Measurements from ENCODE around the gene HYPK.

Gene HYPK

GRCh38 chr15:43777267-43777914, 23.0 kb upstream of the HYPK start:
- H3K4me1 ChIP-seq (ENCODE audit: control insufficient read depth, insufficient read depth, low read length): peaks cover 10% of the 10 kb centered on the region
- H3K4me3 ChIP-seq (ENCODE audit: low read length): peak overlapping the region; percentile 91
- no peaks in the 10 kb centered on the region for H3K9me3 ChIP-seq (ENCODE audit: control insufficient read depth, low read length)
- no peaks in the 10 kb centered on the region for H3K27me3 ChIP-seq (ENCODE audit: control insufficient read depth, insufficient read depth, low read length)
- H3K9ac ChIP-seq (ENCODE audit: low read length): peak overlapping the region; percentile 84
- H3K36me3 ChIP-seq (ENCODE audit: control insufficient read depth, insufficient read depth, low read length): peaks cover under 1% of the 10 kb centered on the region

- Histone ChIP-seq H3K4me1 (ENCODE audit: control insufficient read depth, insufficient read depth, low read length) (peaks cover 10% of the 10 kb centered on the region), H3K9ac (ENCODE audit: low read length) (no peak overlapping the region), H3K9me3 (ENCODE audit: control insufficient read depth, low read length) (no peaks in the 10 kb centered on the region), H3K27me3 (ENCODE audit: control insufficient read depth, insufficient read depth, low read length) (no peaks in the 10 kb centered on the region), H3K4me3 (ENCODE audit: low read length) (no peak overlapping the region), H3K36me3 (ENCODE audit: control insufficient read depth, insufficient read depth, low read length) (no peaks in the 10 kb centered on the region)
Measured at GRCh38 chr15:43779016-43779415, 21.4 kb upstream of the HYPK start.

- Histone ChIP-seq H3K4me1 (ENCODE audit: control insufficient read depth, insufficient read depth, low read length) (peaks cover 18% of the 10 kb centered on the region), H3K9ac (ENCODE audit: low read length) (no peak overlapping the region), H3K4me3 (ENCODE audit: low read length) (no peak overlapping the region), H3K36me3 (ENCODE audit: control insufficient read depth, insufficient read depth, low read length) (peaks cover under 1% of the 10 kb centered on the region), H3K27me3 (ENCODE audit: control insufficient read depth, insufficient read depth, low read length) (no peaks in the 10 kb centered on the region), H3K9me3 (ENCODE audit: control insufficient read depth, low read length) (no peaks in the 10 kb centered on the region)
Measured at GRCh38 chr15:43789409-43789808, 11.0 kb upstream of the HYPK start.

- peaks cover 31% of the 10 kb centered on the region for H3K4me1 ChIP-seq (ENCODE audit: control insufficient read depth, insufficient read depth, low read length)
- peak within 1 kb of the TSS; percentile 100 for H3K9ac ChIP-seq (ENCODE audit: low read length)
- peak within 1 kb of the TSS; percentile 100 for H3K4me3 ChIP-seq (ENCODE audit: low read length)
- peaks cover 16% of the 10 kb centered on the region for H3K36me3 ChIP-seq (ENCODE audit: control insufficient read depth, insufficient read depth, low read length)
- no peaks in the 10 kb centered on the region for H3K27me3 ChIP-seq (ENCODE audit: control insufficient read depth, insufficient read depth, low read length)
- no peaks in the 10 kb centered on the region for H3K9me3 ChIP-seq (ENCODE audit: control insufficient read depth, low read length)
Measured at GRCh38 chr15:43791993-43792760, 8.2 kb upstream of the HYPK start, which contains the start of gene SERF2. Gene SERF2, plus strand, starts transcription at chr15:43792320. Its CDS starts 57 bp downstream, at chr15:43792377.

- Histone ChIP-seq H3K9me3 (ENCODE audit: control insufficient read depth, low read length) (no peaks in the 10 kb centered on the region), H3K4me3 (ENCODE audit: low read length) (peak overlapping the region; percentile 100), H3K27me3 (ENCODE audit: control insufficient read depth, insufficient read depth, low read length) (no peaks in the 10 kb centered on the region), H3K4me1 (ENCODE audit: control insufficient read depth, insufficient read depth, low read length) (peaks cover 36% of the 10 kb centered on the region), H3K9ac (ENCODE audit: low read length) (peak overlapping the region; percentile 100), H3K36me3 (ENCODE audit: control insufficient read depth, insufficient read depth, low read length) (peaks cover 16% of the 10 kb centered on the region)
Measured at GRCh38 chr15:43792761-43793476, 7.5 kb upstream of the HYPK start.

- Histone ChIP-seq H3K4me3 (ENCODE audit: low read length) (peak overlapping the region; percentile 100), H3K27me3 (ENCODE audit: control insufficient read depth, insufficient read depth, low read length) (no peaks in the 10 kb centered on the region), H3K9ac (ENCODE audit: low read length) (peak overlapping the region; percentile 100), H3K36me3 (ENCODE audit: control insufficient read depth, insufficient read depth, low read length) (peaks cover 16% of the 10 kb centered on the region), H3K9me3 (ENCODE audit: control insufficient read depth, low read length) (no peaks in the 10 kb centered on the region), H3K4me1 (ENCODE audit: control insufficient read depth, insufficient read depth, low read length) (peaks cover 38% of the 10 kb centered on the region)
Measured at GRCh38 chr15:43793647-43794046, 6.8 kb upstream of the HYPK start.

- Histone ChIP-seq H3K4me1 (ENCODE audit: control insufficient read depth, insufficient read depth, low read length) (peaks cover 46% of the 10 kb centered on the region), H3K4me3 (ENCODE audit: low read length) (no peak overlapping the region), H3K27me3 (ENCODE audit: control insufficient read depth, insufficient read depth, low read length) (no peaks in the 10 kb centered on the region), H3K9ac (ENCODE audit: low read length) (no peak overlapping the region), H3K9me3 (ENCODE audit: control insufficient read depth, low read length) (no peaks in the 10 kb centered on the region), H3K36me3 (ENCODE audit: control insufficient read depth, insufficient read depth, low read length) (peaks cover 16% of the 10 kb centered on the region)
Measured at GRCh38 chr15:43794269-43795037, 5.9 kb upstream of the HYPK start.

GRCh38 chr15:43795197-43795596, 5.2 kb upstream of the HYPK start:
- no peak overlapping the region for H3K9ac ChIP-seq (ENCODE audit: low read length)
- H3K27me3 ChIP-seq (ENCODE audit: control insufficient read depth, insufficient read depth, low read length): no peaks in the 10 kb centered on the region
- peaks cover 53% of the 10 kb centered on the region for H3K4me1 ChIP-seq (ENCODE audit: control insufficient read depth, insufficient read depth, low read length)
- H3K9me3 ChIP-seq (ENCODE audit: control insufficient read depth, low read length): no peaks in the 10 kb centered on the region
- no peak overlapping the region for H3K4me3 ChIP-seq (ENCODE audit: low read length)
- peaks cover 16% of the 10 kb centered on the region for H3K36me3 ChIP-seq (ENCODE audit: control insufficient read depth, insufficient read depth, low read length)

- Histone ChIP-seq H3K4me3 (ENCODE audit: low read length) (no peak overlapping the region), H3K36me3 (ENCODE audit: control insufficient read depth, insufficient read depth, low read length) (peaks cover 16% of the 10 kb centered on the region), H3K27me3 (ENCODE audit: control insufficient read depth, insufficient read depth, low read length) (no peaks in the 10 kb centered on the region), H3K9ac (ENCODE audit: low read length) (no peak overlapping the region), H3K4me1 (ENCODE audit: control insufficient read depth, insufficient read depth, low read length) (peaks cover 59% of the 10 kb centered on the region), H3K9me3 (ENCODE audit: control insufficient read depth, low read length) (no peaks in the 10 kb centered on the region)
Measured at GRCh38 chr15:43795997-43796396, 4.4 kb upstream of the HYPK start.

- Histone ChIP-seq H3K4me1 (ENCODE audit: control insufficient read depth, insufficient read depth, low read length) (peaks cover 64% of the 10 kb centered on the region), H3K36me3 (ENCODE audit: control insufficient read depth, insufficient read depth, low read length) (peaks cover 16% of the 10 kb centered on the region)
Measured at GRCh38 chr15:43796566-43796965, 3.8 kb upstream of the HYPK start.

GRCh38 chr15:43799209-43799944, 1.0 kb upstream of the HYPK start:
- Histone ChIP-seq H3K36me3 (ENCODE audit: control insufficient read depth, insufficient read depth, low read length) (peaks cover 15% of the 10 kb centered on the region), H3K27me3 (ENCODE audit: control insufficient read depth, insufficient read depth, low read length) (no peaks in the 10 kb centered on the region), H3K9ac (ENCODE audit: low read length) (peak overlapping the region; percentile 91), H3K9me3 (ENCODE audit: control insufficient read depth, low read length) (no peaks in the 10 kb centered on the region), H3K4me3 (ENCODE audit: low read length) (peak overlapping the region; percentile 95), H3K4me1 (ENCODE audit: control insufficient read depth, insufficient read depth, low read length) (peaks cover 53% of the 10 kb centered on the region)

More at GRCh38 chr15:43796566-43796965, 3.8 kb upstream of the HYPK start:
- H3K9ac ChIP-seq (ENCODE audit: low read length): no peak overlapping the region
- no peaks in the 10 kb centered on the region for H3K9me3 ChIP-seq (ENCODE audit: control insufficient read depth, low read length)
- no peak overlapping the region for H3K4me3 ChIP-seq (ENCODE audit: low read length)
- no peaks in the 10 kb centered on the region for H3K27me3 ChIP-seq (ENCODE audit: control insufficient read depth, insufficient read depth, low read length)

Measured in mucosa of stomach (tissue), 1 donor.